PFSK-1 (cell line): ENCODE results near the gene TRPV4.

Experiments
- FOXP2 ChIP-seq: optimal IDR thresholded peaks from 2 replicates; pipeline ENCODE3; 2011; ENCODE audit warnings: borderline replicate concordance, control low read depth, inconsistent platforms; ENCODE audit not compliant: insufficient read depth; ENCODE audit errors: extremely low read length, extremely low read depth
- POLR2AphosphoS5 ChIP-seq: IDR thresholded peaks from 2 replicates; pipeline ENCODE4 v1.6.1; 2012; ENCODE audit warnings: low read depth, mild to moderate bottlenecking, control low read depth, low read length, moderate library complexity
- REST ChIP-seq, 2 experiments: IDR thresholded peaks; 2 replicates each; pipeline versions ENCODE4 v1.6.1 to v1.8.0; 2011 to 2012; ENCODE audit warnings: low read depth in 2 of 2, low read length in 2 of 2, control low read depth in 1 of 2, inconsistent platforms in 1 of 2, mild to moderate bottlenecking in 1 of 2, moderate library complexity in 1 of 2; ENCODE audit not compliant: insufficient read depth in 1 of 2
- SIN3A ChIP-seq: IDR thresholded peaks from 2 replicates; pipeline ENCODE4 v1.6.1; 2012; ENCODE audit warnings: mild to moderate bottlenecking, low read length, moderate library complexity, borderline replicate concordance; ENCODE audit not compliant: insufficient read depth
- TAF1 ChIP-seq: IDR thresholded peaks from 2 replicates; pipeline ENCODE4 v1.6.1; 2012; ENCODE audit warnings: low read length, control low read depth, borderline replicate concordance; ENCODE audit not compliant: insufficient read depth

DNA sequence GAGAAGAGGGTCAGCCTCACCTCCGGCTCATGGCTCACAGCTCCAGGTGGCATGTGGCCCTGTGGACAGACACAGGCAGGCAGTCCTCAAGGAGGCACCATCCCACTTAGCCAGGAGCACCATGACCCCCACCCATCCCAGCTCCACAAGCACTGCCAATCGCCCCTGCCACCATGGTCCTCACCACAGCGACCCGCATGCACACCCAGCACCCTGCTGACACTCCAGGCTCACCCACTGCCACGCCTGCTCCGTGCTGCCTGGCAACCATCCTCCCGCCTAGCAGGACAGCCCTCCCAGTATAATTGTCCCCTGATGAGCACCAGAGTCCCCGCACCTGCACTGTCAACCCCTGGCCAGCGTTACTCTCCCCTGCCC lies 50.9 kb downstream of the TRPV4 start:
- TF ChIP-seq TAF1 (no peak), SIN3A (no peak), POLR2AphosphoS5 (no peak), REST (IDR thresholded peaks at IDR 0.05; ENCODE audit: insufficient read depth in 1 of 2, low read depth in 2 of 2, low read length in 2 of 2) (no peak), FOXP2 (no peak)
